HepG2 (cell line): ENCODE results near the gene SLCO4A1. TPM values are rescaled to one million over a fixed set of nuclear protein-coding genes. Genes with fewer than 3 reads are reported as not detected.

Experiments used
- ARNT ChIP-seq: fragments of 450-650 bp; IDR thresholded peaks from 2 replicates; pipeline ENCODE4 v1.6.1; 2017
- CENPT ChIP-seq: sonication (generic); formaldehyde crosslinking; IDR thresholded peaks from 2 replicates; pipeline ENCODE4 v1.8.0; 2022; ENCODE audit warnings: low read depth, mild to moderate bottlenecking, moderate library complexity, missing genetic modification reagents
- SP5 ChIP-seq: IDR thresholded peaks from 2 replicates; pipeline ENCODE4 v1.6.1; 2016; ENCODE audit warnings: low read depth, borderline replicate concordance
- THAP11 ChIP-seq: IDR thresholded peaks from 2 replicates; pipeline ENCODE4 v1.6.1; 2016; ENCODE audit warnings: missing biosample characterization, missing genetic modification reagents
- U2AF2 ChIP-seq: fragments of 200-400 bp; formaldehyde crosslinking; IDR thresholded peaks from 2 replicates; pipeline ENCODE4 v1.6.1; 2017; ENCODE audit warnings: low read depth, mild to moderate bottlenecking, low read length
- ZKSCAN5 ChIP-seq: sonication (generic); formaldehyde crosslinking; IDR thresholded peaks from 2 replicates; pipeline ENCODE4 v1.5.1; 2020; ENCODE audit warnings: mild to moderate bottlenecking, missing genetic modification reagents
- ZNF484 ChIP-seq: sonication (generic); formaldehyde crosslinking; IDR thresholded peaks from 2 replicates; pipeline ENCODE4 v1.5.1; 2020; ENCODE audit warnings: mild to moderate bottlenecking, low read depth, missing genetic modification reagents, borderline replicate concordance
- ZNF678 ChIP-seq: sonication (generic); formaldehyde crosslinking; IDR thresholded peaks from 2 replicates; pipeline ENCODE4 v1.4.0; 2020; ENCODE audit warnings: mild to moderate bottlenecking, missing genetic modification reagents
- ZNF703 ChIP-seq: sonication (generic); formaldehyde crosslinking; IDR thresholded peaks from 2 replicates; pipeline ENCODE4 v1.5.1; 2020; ENCODE audit warnings: missing genetic modification reagents, mild to moderate bottlenecking, moderate library complexity, borderline replicate concordance
- polyA plus RNA-seq, 8 experiments: library from polyadenylated mRNA; depleted of rRNA in 3 of 8; stranded (reverse) in 7 of 8; unstranded in 1 of 8; fragments of >200 nt; fragmentation: Illumina TruSeq in 4 of 8; extraction: Trizol in 4 of 8; gene quantifications; 2 replicates each; pipeline versions ENCODE4 v1.2.1 to v1.2.3, GENCODE V29; 2011 to 2016; ENCODE audit warnings: low read depth in 4 of 8, missing spikeins in 1 of 8, mixed read lengths in 1 of 8; ENCODE audit not compliant: insufficient read depth in 1 of 8
- total RNA-seq, 5 experiments: library from RNA; depleted of rRNA; stranded (reverse); fragments of >200 nt; fragmentation: Illumina TruSeq; extraction: Trizol; gene quantifications; 2 replicates each; pipeline ENCODE4 v1.2.3, GENCODE V29; 2016; ENCODE audit warnings: low read depth in 1 of 5
- TF ChIP-seq, protein P1 (sequence below): sonication (generic); formaldehyde crosslinking; conservative IDR thresholded peaks from 2 replicates; pipeline ENCODE4 v1.8.0; 2022; ENCODE audit warnings: low read depth, missing genetic modification reagents
- TF ChIP-seq, protein P2 (sequence below): sonication (generic); formaldehyde crosslinking; IDR thresholded peaks from 2 replicates; pipeline ENCODE4 v1.5.0; 2020; ENCODE audit warnings: mild to moderate bottlenecking, missing genetic modification reagents, borderline replicate concordance
- TF ChIP-seq, protein P3 (sequence below): sonication (generic); formaldehyde crosslinking; IDR thresholded peaks from 2 replicates; pipeline ENCODE4 v1.9.0; 2022; ENCODE audit warnings: missing genetic modification reagents, mild to moderate bottlenecking, borderline replicate concordance
- TF ChIP-seq, protein P4 (sequence below): sonication (generic); formaldehyde crosslinking; conservative IDR thresholded peaks from 2 replicates; pipeline ENCODE4 v1.5.0; 2020; ENCODE audit warnings: missing genetic modification reagents

The SLCO4A1 gene
- total and polyA plus RNA-seq, 2 of the 13 experiments (the other 11 are each of a cell fraction or from before 2014, with no cell fraction given), result 55.5 to 112 TPM

DNA sequence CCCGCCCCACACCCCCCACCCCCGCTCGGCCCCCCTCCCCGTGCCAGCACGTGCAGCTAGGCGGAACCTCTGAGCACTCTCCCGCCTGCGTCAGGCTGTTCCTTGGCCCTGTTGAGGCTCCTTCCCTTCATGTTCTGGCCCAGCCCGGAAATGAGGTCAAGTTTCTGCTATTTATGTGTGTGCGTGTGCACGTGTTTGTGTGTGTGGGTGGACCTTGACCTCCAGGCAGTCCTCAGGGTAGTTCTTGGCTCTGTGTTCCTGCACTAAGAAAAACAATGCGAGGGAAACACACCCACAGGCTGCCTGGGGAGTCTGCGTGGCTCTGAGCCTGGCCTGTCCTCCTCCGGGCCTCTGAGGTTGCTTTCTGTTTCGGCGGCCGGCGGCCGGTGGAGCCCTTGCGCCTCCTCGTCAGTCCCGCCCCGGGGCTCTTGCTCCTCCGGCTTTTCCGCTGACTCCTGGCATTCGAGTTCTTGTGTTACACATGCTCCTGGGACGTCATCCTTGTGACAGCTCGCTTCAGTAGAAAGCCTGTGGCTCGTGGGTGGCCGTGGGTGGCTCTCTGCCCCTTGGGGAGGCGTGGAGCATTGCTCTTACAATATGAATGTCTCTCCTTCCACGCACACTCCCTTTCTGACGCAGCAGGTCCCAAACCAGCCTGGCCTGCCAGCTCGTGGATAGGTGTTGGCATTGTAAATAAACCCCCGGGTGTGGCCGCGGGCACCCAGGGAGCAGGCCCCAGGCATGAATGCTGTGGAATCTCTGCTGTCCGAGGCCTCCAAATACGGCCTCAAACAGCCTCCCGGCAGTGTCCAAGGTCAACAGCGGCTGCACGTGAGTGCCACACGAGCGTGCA is 10.0 kb downstream of the SLCO4A1 start (continued):
- no peak for TF ChIP-seq CENPT
- TF ChIP-seq, protein P1, sequence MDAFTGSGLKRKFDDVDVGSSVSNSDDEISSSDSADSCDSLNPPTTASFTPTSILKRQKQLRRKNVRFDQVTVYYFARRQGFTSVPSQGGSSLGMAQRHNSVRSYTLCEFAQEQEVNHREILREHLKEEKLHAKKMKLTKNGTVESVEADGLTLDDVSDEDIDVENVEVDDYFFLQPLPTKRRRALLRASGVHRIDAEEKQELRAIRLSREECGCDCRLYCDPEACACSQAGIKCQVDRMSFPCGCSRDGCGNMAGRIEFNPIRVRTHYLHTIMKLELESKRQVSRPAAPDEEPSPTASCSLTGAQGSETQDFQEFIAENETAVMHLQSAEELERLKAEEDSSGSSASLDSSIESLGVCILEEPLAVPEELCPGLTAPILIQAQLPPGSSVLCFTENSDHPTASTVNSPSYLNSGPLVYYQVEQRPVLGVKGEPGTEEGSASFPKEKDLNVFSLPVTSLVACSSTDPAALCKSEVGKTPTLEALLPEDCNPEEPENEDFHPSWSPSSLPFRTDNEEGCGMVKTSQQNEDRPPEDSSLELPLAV, result no peak
- TF ChIP-seq ZNF678, result no peak
- TF ChIP-seq ZNF484, result peak; percentile 26; the same call in 1 of the 2 replicates
- 0 out of 2 replicates have a peak, but pooled peaks have one; percentile 71 for TF ChIP-seq ZKSCAN5 (CRISPR knock-in tag)
- TF ChIP-seq, protein P2, sequence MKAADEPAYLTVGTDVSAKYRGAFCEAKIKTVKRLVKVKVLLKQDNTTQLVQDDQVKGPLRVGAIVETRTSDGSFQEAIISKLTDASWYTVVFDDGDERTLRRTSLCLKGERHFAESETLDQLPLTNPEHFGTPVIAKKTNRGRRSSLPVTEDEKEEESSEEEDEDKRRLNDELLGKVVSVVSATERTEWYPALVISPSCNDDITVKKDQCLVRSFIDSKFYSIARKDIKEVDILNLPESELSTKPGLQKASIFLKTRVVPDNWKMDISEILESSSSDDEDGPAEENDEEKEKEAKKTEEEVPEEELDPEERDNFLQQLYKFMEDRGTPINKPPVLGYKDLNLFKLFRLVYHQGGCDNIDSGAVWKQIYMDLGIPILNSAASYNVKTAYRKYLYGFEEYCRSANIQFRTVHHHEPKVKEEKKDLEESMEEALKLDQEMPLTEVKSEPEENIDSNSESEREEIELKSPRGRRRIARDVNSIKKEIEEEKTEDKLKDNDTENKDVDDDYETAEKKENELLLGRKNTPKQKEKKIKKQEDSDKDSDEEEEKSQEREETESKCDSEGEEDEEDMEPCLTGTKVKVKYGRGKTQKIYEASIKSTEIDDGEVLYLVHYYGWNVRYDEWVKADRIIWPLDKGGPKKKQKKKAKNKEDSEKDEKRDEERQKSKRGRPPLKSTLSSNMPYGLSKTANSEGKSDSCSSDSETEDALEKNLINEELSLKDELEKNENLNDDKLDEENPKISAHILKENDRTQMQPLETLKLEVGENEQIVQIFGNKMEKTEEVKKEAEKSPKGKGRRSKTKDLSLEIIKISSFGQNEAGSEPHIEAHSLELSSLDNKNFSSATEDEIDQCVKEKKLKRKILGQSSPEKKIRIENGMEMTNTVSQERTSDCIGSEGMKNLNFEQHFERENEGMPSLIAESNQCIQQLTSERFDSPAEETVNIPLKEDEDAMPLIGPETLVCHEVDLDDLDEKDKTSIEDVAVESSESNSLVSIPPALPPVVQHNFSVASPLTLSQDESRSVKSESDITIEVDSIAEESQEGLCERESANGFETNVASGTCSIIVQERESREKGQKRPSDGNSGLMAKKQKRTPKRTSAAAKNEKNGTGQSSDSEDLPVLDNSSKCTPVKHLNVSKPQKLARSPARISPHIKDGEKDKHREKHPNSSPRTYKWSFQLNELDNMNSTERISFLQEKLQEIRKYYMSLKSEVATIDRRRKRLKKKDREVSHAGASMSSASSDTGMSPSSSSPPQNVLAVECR (CRISPR knock-in tag), result peak; percentile 84
- TF ChIP-seq SP5 (CRISPR knock-in tag), result peak; percentile 69; the same call in 1 of the 2 replicates
- TF ChIP-seq ZNF703 (CRISPR knock-in tag), result no peak
- TF ChIP-seq, protein P3, sequence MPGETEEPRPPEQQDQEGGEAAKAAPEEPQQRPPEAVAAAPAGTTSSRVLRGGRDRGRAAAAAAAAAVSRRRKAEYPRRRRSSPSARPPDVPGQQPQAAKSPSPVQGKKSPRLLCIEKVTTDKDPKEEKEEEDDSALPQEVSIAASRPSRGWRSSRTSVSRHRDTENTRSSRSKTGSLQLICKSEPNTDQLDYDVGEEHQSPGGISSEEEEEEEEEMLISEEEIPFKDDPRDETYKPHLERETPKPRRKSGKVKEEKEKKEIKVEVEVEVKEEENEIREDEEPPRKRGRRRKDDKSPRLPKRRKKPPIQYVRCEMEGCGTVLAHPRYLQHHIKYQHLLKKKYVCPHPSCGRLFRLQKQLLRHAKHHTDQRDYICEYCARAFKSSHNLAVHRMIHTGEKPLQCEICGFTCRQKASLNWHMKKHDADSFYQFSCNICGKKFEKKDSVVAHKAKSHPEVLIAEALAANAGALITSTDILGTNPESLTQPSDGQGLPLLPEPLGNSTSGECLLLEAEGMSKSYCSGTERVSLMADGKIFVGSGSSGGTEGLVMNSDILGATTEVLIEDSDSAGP, result peak; percentile 88
- no peak for TF ChIP-seq ARNT
- peak; percentile 81 for TF ChIP-seq THAP11 (CRISPR knock-in tag)
- TF ChIP-seq U2AF2, result no peak
- TF ChIP-seq, protein P4, sequence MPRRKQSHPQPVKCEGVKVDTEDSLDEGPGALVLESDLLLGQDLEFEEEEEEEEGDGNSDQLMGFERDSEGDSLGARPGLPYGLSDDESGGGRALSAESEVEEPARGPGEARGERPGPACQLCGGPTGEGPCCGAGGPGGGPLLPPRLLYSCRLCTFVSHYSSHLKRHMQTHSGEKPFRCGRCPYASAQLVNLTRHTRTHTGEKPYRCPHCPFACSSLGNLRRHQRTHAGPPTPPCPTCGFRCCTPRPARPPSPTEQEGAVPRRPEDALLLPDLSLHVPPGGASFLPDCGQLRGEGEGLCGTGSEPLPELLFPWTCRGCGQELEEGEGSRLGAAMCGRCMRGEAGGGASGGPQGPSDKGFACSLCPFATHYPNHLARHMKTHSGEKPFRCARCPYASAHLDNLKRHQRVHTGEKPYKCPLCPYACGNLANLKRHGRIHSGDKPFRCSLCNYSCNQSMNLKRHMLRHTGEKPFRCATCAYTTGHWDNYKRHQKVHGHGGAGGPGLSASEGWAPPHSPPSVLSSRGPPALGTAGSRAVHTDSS (CRISPR knock-in tag), result no peak
